GM12801 (cell line): ENCODE results near the gene TTC21A.

Source experiments
- CTCF ChIP-seq: IDR thresholded peaks from one replicate; pipeline ENCODE4 v1.5.1; 2011; ENCODE audit warnings: control low read depth; ENCODE audit not compliant: insufficient read length; ENCODE audit errors: extremely low read depth

TTC21A gene

DNA sequence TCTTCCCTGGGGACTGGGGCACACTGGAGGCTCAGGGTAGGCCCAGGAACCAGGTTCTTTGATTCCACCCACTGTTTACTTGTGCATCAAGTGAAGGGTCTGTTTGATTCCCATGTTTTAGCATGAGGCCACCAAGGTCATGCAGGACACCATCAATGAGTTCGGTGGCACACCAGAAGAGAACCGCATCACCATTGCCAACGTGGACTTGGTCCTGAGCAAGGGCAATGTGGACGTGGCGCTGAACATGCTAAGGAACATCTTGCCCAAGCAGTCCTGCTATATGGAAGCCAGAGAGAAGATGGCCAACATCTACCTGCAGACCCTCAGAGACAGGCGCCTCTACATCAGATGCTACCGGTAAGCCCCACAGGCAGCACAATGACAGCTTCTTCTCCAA, 21.5 kb downstream of the TTC21A start:
- TF ChIP-seq CTCF: no peak

- no peak for TF ChIP-seq CTCF
Observed at GRCh38 chr3:39130026-39130425, 22.5 kb downstream of the TTC21A start.

DNA sequence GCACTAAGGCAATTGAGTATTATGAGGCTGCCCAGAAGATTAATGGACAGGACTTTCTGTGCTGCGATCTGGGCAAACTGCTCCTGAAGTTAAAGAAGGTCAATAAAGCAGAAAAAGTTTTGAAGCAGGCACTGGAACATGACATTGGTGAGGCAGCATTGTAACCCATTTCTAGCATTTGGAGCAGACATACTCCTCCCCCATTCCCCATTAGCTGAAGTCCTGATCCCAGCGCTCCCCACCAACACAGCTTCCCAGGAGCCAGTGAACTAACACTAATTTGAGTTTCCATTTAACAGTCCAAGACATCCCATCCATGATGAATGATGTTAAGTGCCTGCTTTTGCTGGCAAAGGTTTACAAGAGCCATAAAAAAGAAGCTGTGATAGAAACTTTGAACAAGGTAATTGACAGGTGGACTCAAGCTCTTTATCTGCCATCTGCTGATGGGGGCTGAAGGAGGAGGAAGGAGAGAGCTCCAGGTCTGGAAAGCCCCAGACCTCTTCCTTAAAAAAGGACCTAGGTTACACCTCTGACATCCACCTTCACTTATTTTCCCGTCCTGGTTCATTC, 23.3 kb downstream of the TTC21A start:
- TF ChIP-seq CTCF: no peak

GRCh38 chr3:39132096-39133092, 24.9 kb downstream of the TTC21A start:
- no peak for TF ChIP-seq CTCF

DNA sequence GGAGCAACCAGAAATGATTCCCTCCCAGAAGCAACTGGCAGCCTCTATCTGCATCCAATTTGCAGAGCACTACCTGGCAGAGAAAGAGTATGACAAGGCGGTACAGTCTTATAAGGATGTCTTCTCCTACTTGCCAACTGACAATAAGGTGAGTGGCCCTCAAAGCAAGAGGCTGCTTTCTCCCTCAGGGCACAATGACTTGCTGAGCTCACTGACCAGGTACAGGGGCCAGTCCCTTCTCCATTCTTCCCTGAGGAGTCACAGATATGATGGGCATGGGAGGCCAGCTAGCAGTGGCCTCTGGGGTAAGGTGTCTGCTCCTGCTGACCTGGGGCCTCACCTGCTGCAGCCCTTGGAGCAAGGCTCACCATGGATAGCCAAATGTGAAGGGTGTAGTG, 25.6 kb downstream of the TTC21A start:
- no peak for TF ChIP-seq CTCF

- no peak for TF ChIP-seq CTCF
Observed at GRCh38 chr3:39133822-39134221, 26.3 kb downstream of the TTC21A start.

- no peak for TF ChIP-seq CTCF
Observed at GRCh38 chr3:39134305-39134704, 26.8 kb downstream of the TTC21A start.
